Measurements from ENCODE around the gene UBALD1.
"Not testable (repeated sequence)": the region's sequence is repeated elsewhere in the genome, so short reads cannot be mapped to it uniquely, and the experiment has no call there.

The UBALD1 gene

DNA sequence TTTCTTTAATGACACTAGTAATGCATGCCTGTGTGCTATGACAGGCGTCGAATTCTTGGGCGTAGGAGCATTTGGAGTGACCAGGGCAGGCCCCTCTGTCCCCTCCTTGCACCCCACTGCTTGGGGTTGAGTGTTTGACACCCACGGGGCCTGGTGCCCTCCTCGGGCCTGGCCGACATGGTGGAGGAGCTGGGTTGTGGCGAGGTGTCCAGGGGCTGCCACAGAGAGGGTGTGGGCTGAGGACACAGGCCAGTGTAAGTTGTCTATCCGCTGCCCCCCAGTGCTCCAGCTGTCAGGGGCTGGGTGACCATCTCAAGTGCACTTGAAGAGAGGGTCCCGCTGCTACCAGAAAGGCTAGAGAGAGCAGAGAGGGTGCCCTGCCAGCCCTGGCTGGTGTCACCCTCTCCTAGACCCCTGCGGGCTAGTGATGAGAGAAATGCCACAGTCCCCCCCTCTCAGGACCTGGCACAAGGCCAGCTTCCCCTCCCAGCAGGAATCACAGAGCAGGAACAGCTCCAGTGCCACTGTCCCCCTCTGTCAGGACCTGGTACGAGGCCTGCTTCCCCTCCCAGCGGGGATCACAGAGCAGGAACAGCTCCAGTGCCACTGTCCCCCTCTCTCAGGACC, 40.4 kb upstream of the UBALD1 start:
- H3K36me3 ChIP-seq (ENCODE audit: control insufficient read depth in 2 of 2, insufficient read depth in 2 of 2, low read length in 2 of 2): peaks cover 42 to 43% of the 10 kb centered on the region in 2 donors
- H3K4me3 ChIP-seq (ENCODE audit: low read length in 2 of 2): no peak overlapping the region
- no peak overlapping the region for H3K27ac ChIP-seq (ENCODE audit: low read length)
- H3K4me1 ChIP-seq (ENCODE audit: control insufficient read depth, insufficient read depth, low read length): peaks cover 5% of the 10 kb centered on the region
- no peaks in the 10 kb centered on the region for H3K9me3 ChIP-seq (ENCODE audit: control insufficient read depth in 2 of 2, low read length in 2 of 2)
- H3K9ac ChIP-seq (ENCODE audit: low read length in 2 of 2): no peak overlapping the region
- no peaks in the 10 kb centered on the region for H3K27me3 ChIP-seq (ENCODE audit: control insufficient read depth in 1 of 2, insufficient read depth in 2 of 2, low read length in 2 of 2)

DNA sequence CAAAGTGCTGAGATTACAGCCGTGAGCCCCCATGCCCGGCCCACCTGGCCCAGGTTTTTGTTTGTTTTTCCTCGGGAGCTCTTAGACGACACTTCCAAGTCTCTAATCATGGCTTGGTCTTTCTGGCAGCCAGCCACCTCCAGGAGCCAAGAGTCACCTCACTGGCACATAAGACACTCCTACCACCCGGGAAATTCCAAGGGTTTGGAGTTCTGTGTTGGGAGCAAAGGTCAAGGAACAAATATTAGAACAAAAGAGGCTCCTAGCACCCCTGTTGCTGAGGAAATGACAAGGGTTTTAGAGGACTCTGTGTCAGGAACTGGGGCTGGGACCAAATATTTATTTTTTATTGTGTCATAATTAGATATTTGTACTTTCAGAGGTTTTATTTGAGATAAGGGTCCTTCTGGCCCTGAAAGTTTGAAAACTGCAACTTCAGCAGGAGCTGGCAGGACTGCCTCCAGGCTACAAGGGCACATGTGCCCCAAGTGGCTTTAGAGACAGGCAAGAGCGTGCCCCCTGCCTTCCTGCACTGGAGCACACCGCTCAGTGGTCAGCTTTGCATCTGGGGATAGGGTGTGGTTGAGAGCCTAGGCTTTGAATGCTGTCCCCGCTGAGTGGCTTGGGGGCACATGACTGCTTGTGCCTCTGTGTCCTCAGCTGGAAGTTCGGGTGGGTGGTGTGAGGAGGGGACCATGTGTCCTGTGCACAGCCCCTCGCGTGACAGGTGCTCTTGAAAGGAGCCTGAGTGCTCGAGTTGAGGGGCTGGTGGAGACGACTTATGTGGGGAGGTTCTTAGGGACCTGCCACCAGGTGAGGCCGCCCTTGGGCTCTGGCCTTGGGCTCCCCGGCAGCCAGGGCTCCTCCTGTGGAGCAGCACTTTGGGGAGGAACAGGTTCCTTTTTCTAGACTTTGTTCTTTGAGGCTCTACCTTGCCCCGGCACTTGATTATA, 39.6 kb upstream of the UBALD1 start:
- Histone ChIP-seq H3K9ac (ENCODE audit: low read length in 2 of 2) (no peak overlapping the region), H3K27ac (ENCODE audit: low read length) (no peak overlapping the region), H3K4me1 (ENCODE audit: control insufficient read depth, insufficient read depth, low read length) (no peaks in the 10 kb centered on the region), H3K9me3 (ENCODE audit: control insufficient read depth in 2 of 2, low read length in 2 of 2) (no peaks in the 10 kb centered on the region), H3K36me3 (ENCODE audit: control insufficient read depth in 2 of 2, insufficient read depth in 2 of 2, low read length in 2 of 2) (peaks cover 38 to 42% of the 10 kb centered on the region in 2 donors), H3K27me3 (ENCODE audit: control insufficient read depth in 1 of 2, insufficient read depth in 2 of 2, low read length in 2 of 2) (no peaks in the 10 kb centered on the region), H3K4me3 (ENCODE audit: low read length in 2 of 2) (no peak overlapping the region)

DNA sequence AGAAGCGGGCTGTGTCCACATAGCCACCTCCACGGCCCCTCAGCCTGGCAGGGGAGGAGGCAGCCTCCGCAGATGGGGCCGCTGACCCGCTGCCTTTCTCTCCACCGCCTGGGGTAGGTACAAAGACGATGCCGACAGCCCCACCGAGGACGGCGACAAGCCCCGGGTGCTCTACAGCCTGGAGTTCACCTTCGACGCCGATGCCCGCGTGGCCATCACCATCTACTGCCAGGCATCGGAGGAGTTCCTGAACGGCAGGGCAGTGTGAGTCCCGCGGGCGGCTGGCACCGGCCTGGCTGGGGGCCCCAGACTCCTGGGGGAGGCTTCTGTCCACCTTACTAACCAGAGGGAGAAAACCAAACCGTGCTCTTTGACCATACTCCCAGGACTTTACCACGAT, 37.9 kb upstream of the UBALD1 start:
- no peaks in the 10 kb centered on the region for H3K9me3 ChIP-seq (ENCODE audit: control insufficient read depth in 2 of 2, low read length in 2 of 2)
- peaks cover 34 to 36% of the 10 kb centered on the region in 2 donors for H3K36me3 ChIP-seq (ENCODE audit: control insufficient read depth in 2 of 2, insufficient read depth in 2 of 2, low read length in 2 of 2)
- no peak overlapping the region for H3K27ac ChIP-seq (ENCODE audit: low read length)
- H3K4me3 ChIP-seq (ENCODE audit: low read length in 2 of 2): no peak overlapping the region
- H3K9ac ChIP-seq (ENCODE audit: low read length in 2 of 2): no peak overlapping the region
- no peaks in the 10 kb centered on the region for H3K27me3 ChIP-seq (ENCODE audit: control insufficient read depth in 1 of 2, insufficient read depth in 2 of 2, low read length in 2 of 2)
- H3K4me1 ChIP-seq (ENCODE audit: control insufficient read depth, insufficient read depth, low read length): no peaks in the 10 kb centered on the region

DNA sequence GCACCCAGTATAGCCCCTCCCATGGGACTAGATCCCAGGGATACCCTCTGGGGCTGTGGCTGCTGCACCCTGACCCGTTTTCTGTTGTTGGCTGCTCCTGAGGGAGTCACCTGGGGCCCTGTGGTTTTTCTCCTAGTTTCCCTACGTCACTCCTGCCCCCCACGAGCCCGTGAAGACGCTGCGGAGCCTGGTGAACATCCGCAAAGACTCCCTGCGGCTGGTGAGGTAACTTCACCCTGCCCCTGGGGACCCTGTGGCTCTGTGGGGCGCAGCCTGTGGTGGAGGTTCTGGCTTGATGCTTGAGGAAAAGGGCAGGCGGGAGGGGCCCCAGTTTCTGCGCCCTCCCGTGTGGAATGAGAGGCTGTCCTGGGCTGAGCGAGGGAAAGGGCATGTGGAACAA, 37.1 kb upstream of the UBALD1 start:
- Histone ChIP-seq H3K27ac (ENCODE audit: low read length) (no peak overlapping the region), H3K4me1 (ENCODE audit: control insufficient read depth, insufficient read depth, low read length) (no peaks in the 10 kb centered on the region), H3K9ac (ENCODE audit: low read length in 2 of 2) (no peak overlapping the region), H3K27me3 (ENCODE audit: control insufficient read depth in 1 of 2, insufficient read depth in 2 of 2, low read length in 2 of 2) (no peaks in the 10 kb centered on the region), H3K4me3 (ENCODE audit: low read length in 2 of 2) (no peak overlapping the region), H3K9me3 (ENCODE audit: control insufficient read depth in 2 of 2, low read length in 2 of 2) (no peaks in the 10 kb centered on the region), H3K36me3 (ENCODE audit: control insufficient read depth in 2 of 2, insufficient read depth in 2 of 2, low read length in 2 of 2) (peaks cover 30 to 32% of the 10 kb centered on the region in 2 donors)

DNA sequence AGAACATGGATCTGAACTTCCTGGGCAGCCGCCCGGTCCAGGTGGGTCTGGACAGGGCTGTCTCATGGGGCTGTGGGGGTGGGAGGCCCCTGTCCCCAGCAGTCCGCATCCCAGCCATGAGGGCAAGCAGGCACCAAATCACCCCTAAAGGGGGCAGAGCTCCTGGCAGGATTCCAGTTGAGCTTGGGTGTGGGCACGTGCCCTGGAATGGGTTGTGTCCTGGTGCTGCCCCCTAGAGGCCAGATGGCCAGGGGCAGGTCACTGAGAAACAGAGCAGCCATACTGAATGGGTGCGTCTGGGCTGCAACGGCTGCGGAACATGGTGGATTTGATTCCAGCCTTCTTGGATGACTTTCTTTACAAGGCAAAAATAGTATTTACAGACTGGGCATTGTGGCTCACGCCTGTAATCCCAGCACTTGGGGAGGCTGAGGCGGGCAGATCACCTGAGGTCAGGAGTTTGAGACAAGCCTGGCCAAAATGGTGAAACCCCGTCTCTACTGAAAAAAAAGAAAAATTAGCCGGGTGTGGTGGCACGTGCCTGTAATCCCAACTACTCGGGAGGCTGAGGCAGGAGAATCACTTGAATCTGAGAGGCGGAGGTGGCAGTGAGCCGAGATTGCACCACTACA, 35.9 kb upstream of the UBALD1 start:
- H3K27ac ChIP-seq (ENCODE audit: low read length); H3K4me1 ChIP-seq (ENCODE audit: control insufficient read depth, insufficient read depth, low read length); H3K27me3 ChIP-seq (ENCODE audit: control insufficient read depth in 1 of 2, insufficient read depth in 2 of 2, low read length in 2 of 2); H3K9ac ChIP-seq (ENCODE audit: low read length in 2 of 2); H3K9me3 ChIP-seq (ENCODE audit: control insufficient read depth in 2 of 2, low read length in 2 of 2); H3K4me3 ChIP-seq (ENCODE audit: low read length in 2 of 2): not testable (repeated sequence)
- peaks cover 24 to 27% of the 10 kb centered on the region in 2 donors for H3K36me3 ChIP-seq (ENCODE audit: control insufficient read depth in 2 of 2, insufficient read depth in 2 of 2, low read length in 2 of 2)

DNA sequence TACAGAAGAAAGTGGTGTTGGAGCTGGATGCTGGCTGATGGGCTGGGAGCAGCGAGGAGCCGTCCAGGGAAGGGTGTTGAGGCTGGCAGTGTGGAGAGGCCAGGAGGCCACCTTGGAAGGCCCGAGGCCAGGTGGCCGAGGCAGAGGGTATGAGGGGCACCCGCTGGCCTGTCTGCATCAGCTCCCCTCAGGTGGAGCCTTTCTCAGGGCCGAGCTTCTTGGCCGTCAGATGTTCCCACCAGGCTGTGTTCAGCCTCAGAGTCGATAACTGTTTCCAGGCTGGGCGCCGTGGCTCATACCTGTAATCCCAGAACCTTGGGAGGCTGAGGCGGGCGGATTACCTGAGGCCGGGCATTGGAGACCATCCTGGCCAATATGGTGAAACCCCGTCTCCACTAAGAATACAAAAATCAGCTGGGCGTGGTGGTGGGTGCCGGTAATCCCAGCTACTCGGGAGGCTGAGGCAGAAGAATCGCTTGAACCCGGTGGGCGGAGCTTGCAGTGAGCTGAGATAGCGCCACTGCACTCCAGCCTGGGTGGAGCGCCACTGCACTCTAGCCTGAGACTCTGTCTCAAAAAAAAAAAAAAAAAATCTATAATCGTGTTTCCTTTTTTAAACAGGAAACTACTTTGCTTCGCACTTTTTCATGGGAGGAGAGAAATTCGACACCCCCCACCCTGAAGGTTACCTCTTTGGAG, 35.2 kb upstream of the UBALD1 start:
- no peaks in the 10 kb centered on the region for H3K9me3 ChIP-seq (ENCODE audit: control insufficient read depth in 2 of 2, low read length in 2 of 2)
- H3K27ac ChIP-seq (ENCODE audit: low read length): no peak overlapping the region
- no peaks in the 10 kb centered on the region for H3K27me3 ChIP-seq (ENCODE audit: control insufficient read depth in 1 of 2, insufficient read depth in 2 of 2, low read length in 2 of 2)
- no peaks in the 10 kb centered on the region for H3K4me1 ChIP-seq (ENCODE audit: control insufficient read depth, insufficient read depth, low read length)
- H3K36me3 ChIP-seq (ENCODE audit: control insufficient read depth in 2 of 2, insufficient read depth in 2 of 2, low read length in 2 of 2): peaks cover 22 to 27% of the 10 kb centered on the region in 2 donors
- no peak overlapping the region for H3K9ac ChIP-seq (ENCODE audit: low read length in 2 of 2)
- H3K4me3 ChIP-seq (ENCODE audit: low read length in 2 of 2): no peak overlapping the region

DNA sequence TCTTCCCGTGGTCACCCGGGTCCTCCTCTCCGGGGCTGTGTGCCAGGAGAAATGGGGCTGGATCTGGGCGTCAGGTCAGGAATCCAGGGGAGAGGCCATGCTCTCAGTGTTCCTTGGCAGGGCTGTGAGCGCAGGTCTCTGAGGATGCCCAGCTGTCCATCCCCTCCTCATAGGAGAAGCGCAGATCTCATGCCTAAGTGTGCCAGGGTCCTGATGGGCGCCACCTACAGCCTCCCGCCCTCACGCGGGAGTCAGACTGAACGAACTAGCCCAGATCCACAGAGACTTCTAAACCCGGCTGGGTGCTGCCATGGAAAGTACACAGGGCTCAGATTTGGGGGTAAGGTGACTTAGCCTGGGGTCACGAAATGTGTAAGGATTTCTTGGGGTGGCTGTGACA, 34.2 kb upstream of the UBALD1 start:
- Histone ChIP-seq H3K9me3 (ENCODE audit: control insufficient read depth in 2 of 2, low read length in 2 of 2) (no peaks in the 10 kb centered on the region), H3K27ac (ENCODE audit: low read length) (no peak overlapping the region), H3K27me3 (ENCODE audit: control insufficient read depth in 1 of 2, insufficient read depth in 2 of 2, low read length in 2 of 2) (no peaks in the 10 kb centered on the region), H3K36me3 (ENCODE audit: control insufficient read depth in 2 of 2, insufficient read depth in 2 of 2, low read length in 2 of 2) (peaks cover 16 to 19% of the 10 kb centered on the region in 2 donors), H3K4me3 (ENCODE audit: low read length in 2 of 2) (no peak overlapping the region), H3K4me1 (ENCODE audit: control insufficient read depth, insufficient read depth, low read length) (no peaks in the 10 kb centered on the region), H3K9ac (ENCODE audit: low read length in 2 of 2) (no peak overlapping the region)

DNA sequence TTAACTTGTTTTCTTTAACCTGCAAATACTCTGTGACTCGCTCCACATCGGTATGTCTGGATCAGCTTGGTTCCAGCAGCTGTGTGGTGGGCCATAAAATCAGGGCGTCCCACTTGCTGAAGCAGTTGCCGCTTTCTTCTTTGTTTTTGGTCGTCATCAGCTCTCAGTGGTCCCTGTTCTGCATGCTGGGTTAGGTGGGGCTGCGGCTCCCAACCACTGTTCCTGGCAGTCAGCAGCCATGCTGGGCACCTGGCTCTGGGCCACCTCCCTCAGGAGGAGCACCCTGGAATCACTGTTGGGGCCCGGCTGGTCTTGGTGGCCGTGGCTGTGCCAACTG, 32.9 kb upstream of the UBALD1 start:
- no peak overlapping the region for H3K4me3 ChIP-seq (ENCODE audit: low read length in 2 of 2)
- no peaks in the 10 kb centered on the region for H3K27me3 ChIP-seq (ENCODE audit: control insufficient read depth in 1 of 2, insufficient read depth in 2 of 2, low read length in 2 of 2)
- peaks cover 10 to 15% of the 10 kb centered on the region in 2 donors for H3K36me3 ChIP-seq (ENCODE audit: control insufficient read depth in 2 of 2, insufficient read depth in 2 of 2, low read length in 2 of 2)
- H3K27ac ChIP-seq (ENCODE audit: low read length): no peak overlapping the region
- H3K9ac ChIP-seq (ENCODE audit: low read length in 2 of 2): no peak overlapping the region
- no peaks in the 10 kb centered on the region for H3K9me3 ChIP-seq (ENCODE audit: control insufficient read depth in 2 of 2, low read length in 2 of 2)
- no peaks in the 10 kb centered on the region for H3K4me1 ChIP-seq (ENCODE audit: control insufficient read depth, insufficient read depth, low read length)

DNA sequence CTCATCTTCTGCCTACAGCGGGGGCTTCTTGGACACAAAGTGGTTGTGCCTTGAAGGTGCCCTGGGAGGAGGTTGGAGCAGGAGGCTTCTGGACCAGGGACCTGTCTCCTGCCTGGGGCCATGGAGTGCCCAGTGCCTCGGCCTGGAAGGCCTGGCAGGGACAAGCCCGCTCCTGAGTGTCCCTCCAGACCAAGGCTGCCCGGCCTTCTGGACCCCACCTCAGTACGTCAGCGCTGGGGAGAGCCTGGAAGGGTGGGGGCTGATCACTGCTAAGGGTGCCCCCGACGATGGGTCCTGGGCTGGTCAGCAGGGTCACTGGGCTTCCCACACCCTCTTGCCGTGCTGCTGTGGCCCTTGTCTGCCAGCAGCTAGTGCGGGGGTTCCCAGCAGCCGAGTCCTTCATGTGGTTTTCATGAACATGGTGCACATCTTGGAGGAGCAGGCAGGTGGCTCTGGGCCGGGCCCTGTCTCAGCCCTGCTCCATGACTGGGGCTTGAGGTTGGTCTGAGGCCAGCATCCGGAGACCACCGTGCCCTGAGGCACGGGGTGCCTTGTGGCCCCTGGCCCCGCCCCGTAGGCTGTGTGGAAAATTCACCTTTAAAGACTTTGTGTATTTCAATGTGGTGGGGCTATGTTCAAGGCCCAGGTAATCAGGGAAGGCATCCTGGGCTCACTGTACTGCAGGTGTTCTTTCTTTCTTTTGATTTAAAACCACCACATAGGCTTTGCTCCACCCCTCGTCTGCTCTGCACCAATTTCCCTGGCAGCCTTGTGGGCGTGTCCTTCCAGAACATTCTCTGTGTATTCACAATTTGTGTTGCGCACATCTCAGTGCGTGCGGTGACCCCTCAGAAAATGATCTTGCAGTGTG, 32.3 kb upstream of the UBALD1 start:
- Histone ChIP-seq H3K27ac (ENCODE audit: low read length) (no peak overlapping the region), H3K4me1 (ENCODE audit: control insufficient read depth, insufficient read depth, low read length) (no peaks in the 10 kb centered on the region), H3K4me3 (ENCODE audit: low read length in 2 of 2) (no peak overlapping the region), H3K9me3 (ENCODE audit: control insufficient read depth in 2 of 2, low read length in 2 of 2) (no peaks in the 10 kb centered on the region), H3K36me3 (ENCODE audit: control insufficient read depth in 2 of 2, insufficient read depth in 2 of 2, low read length in 2 of 2) (peaks cover 5 to 9% of the 10 kb centered on the region in 2 donors), H3K9ac (ENCODE audit: low read length in 2 of 2) (no peak overlapping the region), H3K27me3 (ENCODE audit: control insufficient read depth in 1 of 2, insufficient read depth in 2 of 2, low read length in 2 of 2) (no peaks in the 10 kb centered on the region)

DNA sequence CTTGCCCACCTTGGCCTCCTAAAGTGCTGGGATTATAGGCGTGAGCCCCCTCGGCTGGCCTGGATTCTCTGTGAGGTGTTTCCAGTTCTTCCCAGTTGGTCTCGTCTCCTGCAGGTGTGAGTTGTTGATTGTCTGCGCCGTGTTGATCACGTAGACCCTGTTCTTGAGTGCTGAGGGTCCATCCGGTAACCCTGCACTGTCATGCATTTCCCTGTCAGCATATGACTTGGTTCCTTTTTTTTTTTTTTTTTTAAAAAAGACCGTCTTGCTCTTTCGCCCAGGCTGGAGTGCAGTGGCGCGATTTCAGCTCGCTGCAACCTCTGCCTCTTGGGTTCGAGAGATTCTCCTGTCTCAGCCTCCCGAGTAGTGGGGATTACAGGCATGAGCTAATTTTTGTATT, 27.2 kb upstream of the UBALD1 start:
- H3K9ac ChIP-seq (ENCODE audit: low read length in 2 of 2): no peak overlapping the region
- H3K36me3 ChIP-seq (ENCODE audit: control insufficient read depth in 2 of 2, insufficient read depth in 2 of 2, low read length in 2 of 2): peaks cover 3 to 5% of the 10 kb centered on the region in 2 donors
- H3K27ac ChIP-seq (ENCODE audit: low read length): no peak overlapping the region
- H3K4me3 ChIP-seq (ENCODE audit: low read length in 2 of 2): no peak overlapping the region
- peaks cover 6% of the 10 kb centered on the region for H3K4me1 ChIP-seq (ENCODE audit: control insufficient read depth, insufficient read depth, low read length)
- no peaks in the 10 kb centered on the region for H3K9me3 ChIP-seq (ENCODE audit: control insufficient read depth in 2 of 2, low read length in 2 of 2)
- H3K27me3 ChIP-seq (ENCODE audit: control insufficient read depth in 1 of 2, insufficient read depth in 2 of 2, low read length in 2 of 2): no peaks in the 10 kb centered on the region
